B cell (primary cell): ENCODE data around the gene SUN3. TPM values are rescaled to one million over a fixed set of nuclear protein-coding genes. Genes with fewer than 3 reads are reported as not detected.

ENCODE experiments used
- ATAC-seq: fragments of 200-7000 bp; cut with Tn5 transposase; one replicate; pipeline ENCODE4 v1.10.0; 2021; ENCODE audit warnings: low read depth, mild to moderate bottlenecking, moderate number of reproducible peaks, moderate library complexity
- CTCF ChIA-PET: fragments of 350-600 bp; sonication (Branson Sonifier 250); formaldehyde crosslinking; loops from one replicate; lab custom pipeline; 2021; ENCODE audit warnings: antibody characterized with exemption, inconsistent platforms; lab: Charles Lee
- POLR2A ChIA-PET: fragments of 350-600 bp; sonication (Branson Sonifier 250); formaldehyde crosslinking; loops from one replicate; lab custom pipeline; 2021; ENCODE audit warnings: antibody characterized with exemption; lab: Charles Lee
- DNase-seq: peaks from one replicate; pipeline ENCODE4 v3.0.0; 2013
- H2AFZ ChIP-seq: 2 replicates; pipeline ENCODE4 v1.6.1; 2012; ENCODE audit warnings: mild to moderate bottlenecking, low read depth, low read length; ENCODE audit not compliant: insufficient read depth, poor library complexity, severe bottlenecking
- H3K27ac ChIP-seq, 2 donors: 1 replicate in 1 of 2; 2 replicates in 1 of 2; pipeline ENCODE4 v1.5.1; 2012 to 2013; ENCODE audit warnings: low read length in 2 of 2, mild to moderate bottlenecking in 2 of 2, moderate library complexity in 1 of 2
- H3K27me3 ChIP-seq, 4 experiments: fragments of 200-600 bp in 1 of 4; sonication (generic) in 1 of 4; replicated peaks in 1 of 4; 1 replicate in 2 of 4; 2 replicates in 2 of 4; pipeline versions ENCODE4 v1.6.1 to v1.7.0; 2013 to 2016; ENCODE audit warnings: low read length in 3 of 4, mild to moderate bottlenecking in 2 of 4, mixed read lengths in 1 of 4, moderate library complexity in 1 of 4; ENCODE audit not compliant: insufficient read depth in 4 of 4, control insufficient read depth in 3 of 4; ENCODE audit errors: control extremely low read depth in 1 of 4
- H3K36me3 ChIP-seq, 2 experiments: replicated peaks in 1 of 2; 1 replicate in 1 of 2; 2 replicates in 1 of 2; pipeline versions ENCODE4 v1.6.1 to v1.7.1; 2013; ENCODE audit warnings: low read length in 1 of 2; ENCODE audit not compliant: insufficient read depth in 2 of 2, control insufficient read depth in 1 of 2; ENCODE audit errors: control extremely low read depth in 1 of 2, extremely low read depth in 1 of 2
- H3K4me1 ChIP-seq, 2 donors: fragments of 200-600 bp in 1 of 2; sonication (generic) in 1 of 2; 1 replicate in 1 of 2; 2 replicates in 1 of 2; pipeline versions ENCODE4 v1.5.1 to v1.6.1; 2013 to 2017; ENCODE audit warnings: low read length in 2 of 2; ENCODE audit not compliant: control insufficient read depth in 2 of 2, insufficient read depth in 2 of 2
- H3K4me2 ChIP-seq: replicated peaks from 2 replicates; pipeline ENCODE3; 2012; ENCODE audit warnings: mild to moderate bottlenecking, low read depth, low read length; ENCODE audit not compliant: poor library complexity, severe bottlenecking
- H3K4me3 ChIP-seq, 5 experiments: fragments of 200-600 bp in 1 of 5; sonication (generic) in 1 of 5; 1 replicate in 3 of 5; 2 replicates in 2 of 5; pipeline versions ENCODE4 v1.5.1 to v1.7.0; 2011 to 2016; ENCODE audit warnings: low read length in 4 of 5, mild to moderate bottlenecking in 4 of 5, low read depth in 2 of 5, control low read depth in 1 of 5, moderate library complexity in 1 of 5; ENCODE audit not compliant: insufficient read depth in 1 of 5; ENCODE audit errors: control extremely low read depth in 1 of 5, extremely low read depth in 1 of 5
- H3K79me2 ChIP-seq: fragments of 200-600 bp; sonication (generic); one replicate; pipeline ENCODE4 v1.6.0; 2016; ENCODE audit warnings: low read length; ENCODE audit not compliant: control insufficient read depth, insufficient read depth
- H3K9ac ChIP-seq: fragments of 200-600 bp; sonication (generic); 2 replicates; pipeline ENCODE4 v1.6.1; 2017; ENCODE audit warnings: mild to moderate bottlenecking, low read length, moderate library complexity
- H3K9me3 ChIP-seq, 3 donors: one replicate each; pipeline versions ENCODE4 v1.6.1 to v1.7.1; 2013; ENCODE audit warnings: low read length in 2 of 3; ENCODE audit not compliant: control insufficient read depth in 2 of 3, insufficient read depth in 1 of 3; ENCODE audit errors: control extremely low read depth in 1 of 3
- H4K20me1 ChIP-seq: 2 replicates; pipeline ENCODE4 v1.6.0; 2012; ENCODE audit warnings: mild to moderate bottlenecking, low read length; ENCODE audit not compliant: insufficient read depth, control insufficient read depth, poor library complexity, severe bottlenecking
- H3K27ac Mint-ChIP-seq: one replicate; pipeline ENCODE4 v1.8.0; 2021; ENCODE audit warnings: mixed read lengths
- H3K27me3 Mint-ChIP-seq: one replicate; pipeline ENCODE4 v1.8.0; 2021; ENCODE audit warnings: mixed read lengths
- H3K4me1 Mint-ChIP-seq: one replicate; pipeline ENCODE4 v1.8.0; 2021; ENCODE audit warnings: mixed read lengths
- H3K4me3 Mint-ChIP-seq: one replicate; pipeline ENCODE4 v1.8.0; 2021; ENCODE audit warnings: mixed read lengths
- H3K9me3 Mint-ChIP-seq: one replicate; pipeline ENCODE4 v1.8.0; 2022; ENCODE audit warnings: mixed read lengths; ENCODE audit not compliant: insufficient read depth
- EZH2 ChIP-seq: IDR thresholded peaks from 2 replicates; pipeline ENCODE4 v1.6.1; 2012; ENCODE audit warnings: borderline replicate concordance, low read depth, mild to moderate bottlenecking, moderate library complexity, low read length; ENCODE audit not compliant: insufficient read depth, poor library complexity, severe bottlenecking
- WGBS: methylation state at CpG from one replicate; pipeline ENCODE4 v1.1.5; 2013; ENCODE audit warnings: missing lambda C conversion rate; ENCODE audit not compliant: insufficient coverage; 5-methylcytosine and 5-hydroxymethylcytosine counted together
- intact Hi-C: fragments of 100-400 bp; cut with micrococcal nuclease; formaldehyde crosslinking; loops from one replicate; pipeline ENCODE4 v1.10.0; 2022
- polyA plus RNA-seq: library from polyadenylated mRNA; depleted of rRNA; stranded (reverse); fragments of >200 nt; gene quantifications from 2 replicates; pipeline ENCODE4 v1.2.3, GENCODE V29; 2012
- total RNA-seq, 2 donors: library from RNA; stranded (reverse); fragments of 120-200 nt in 1 of 2; gene quantifications; 1 replicate in 1 of 2; 2 replicates in 1 of 2; pipeline versions ENCODE4 v1.2.3 to v1.2.4, GENCODE V29; 2013 to 2022
- TF ChIP-seq, protein P1 (sequence below): fragments of 200-600 bp; IDR thresholded peaks from one replicate; pipeline ENCODE4 v1.8.0; 2022; ENCODE audit warnings: antibody characterized with exemption, mild to moderate bottlenecking

The SUN3 gene
- total and polyA plus RNA-seq, 2 donors (not counting 1 experiment from before 2014, with no cell fraction given): not detected

- WGBS: 94% methylated on average over 6 of the region's 11 CpGs
- H3K27ac ChIP-seq: no peak overlapping the region
- H3K27me3 ChIP-seq: no peaks in the 10 kb centered on the region
- Mint-ChIP-seq H3K27me3 (no peaks in the 10 kb centered on the region), H3K4me1 (no peaks in the 10 kb centered on the region), H3K4me3 (no peak overlapping the region), H3K9me3 (no peaks in the 10 kb centered on the region), H3K27ac (no peak overlapping the region)
- H3K9me3 ChIP-seq: no peaks in the 10 kb centered on the region
- no peak overlapping the region for H3K4me3 ChIP-seq
- H4K20me1 ChIP-seq: no peaks in the 10 kb centered on the region
- H3K36me3 ChIP-seq: peaks cover 0 to 6% of the 10 kb centered on the region in 2 experiments
- TF ChIP-seq, protein P1, sequence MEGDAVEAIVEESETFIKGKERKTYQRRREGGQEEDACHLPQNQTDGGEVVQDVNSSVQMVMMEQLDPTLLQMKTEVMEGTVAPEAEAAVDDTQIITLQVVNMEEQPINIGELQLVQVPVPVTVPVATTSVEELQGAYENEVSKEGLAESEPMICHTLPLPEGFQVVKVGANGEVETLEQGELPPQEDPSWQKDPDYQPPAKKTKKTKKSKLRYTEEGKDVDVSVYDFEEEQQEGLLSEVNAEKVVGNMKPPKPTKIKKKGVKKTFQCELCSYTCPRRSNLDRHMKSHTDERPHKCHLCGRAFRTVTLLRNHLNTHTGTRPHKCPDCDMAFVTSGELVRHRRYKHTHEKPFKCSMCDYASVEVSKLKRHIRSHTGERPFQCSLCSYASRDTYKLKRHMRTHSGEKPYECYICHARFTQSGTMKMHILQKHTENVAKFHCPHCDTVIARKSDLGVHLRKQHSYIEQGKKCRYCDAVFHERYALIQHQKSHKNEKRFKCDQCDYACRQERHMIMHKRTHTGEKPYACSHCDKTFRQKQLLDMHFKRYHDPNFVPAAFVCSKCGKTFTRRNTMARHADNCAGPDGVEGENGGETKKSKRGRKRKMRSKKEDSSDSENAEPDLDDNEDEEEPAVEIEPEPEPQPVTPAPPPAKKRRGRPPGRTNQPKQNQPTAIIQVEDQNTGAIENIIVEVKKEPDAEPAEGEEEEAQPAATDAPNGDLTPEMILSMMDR: no peak
- TF ChIP-seq EZH2: no peak
- DNase-seq (no peak), ATAC-seq (no peak)
- H3K9ac ChIP-seq: no peak overlapping the region
- H3K79me2 ChIP-seq: no peaks in the 10 kb centered on the region
- H3K4me1 ChIP-seq: no peaks in the 10 kb centered on the region
- no peak overlapping the region for H3K4me2 ChIP-seq
- POLR2A ChIA-PET: no interaction called here
- intact Hi-C loops: no loop called here
- no peak overlapping the region for H2AFZ ChIP-seq
- CTCF ChIA-PET: interaction anchor here (0.7 kb wide), 1 partner anchor 40 kb away, joined by 3 read pairs; no protein-coding TSS in a partner anchor
Measured at GRCh38 chr7:47950714-47951113, 78.2 kb downstream of the SUN3 start.

GRCh38 chr7:47949703-47950102 lies 79.2 kb downstream of the SUN3 start:
- Histone ChIP-seq H3K79me2 (no peaks in the 10 kb centered on the region), H3K4me3 (no peak overlapping the region), H3K4me1 (no peaks in the 10 kb centered on the region), H3K36me3 (peaks cover 0 to 2% of the 10 kb centered on the region in 2 experiments), H3K27me3 (no peaks in the 10 kb centered on the region), H4K20me1 (no peaks in the 10 kb centered on the region), H3K9me3 (no peaks in the 10 kb centered on the region), H3K27ac (no peak overlapping the region), H3K4me2 (no peak overlapping the region), H3K9ac (no peak overlapping the region), H2AFZ (no peak overlapping the region)
- 92% methylated on average over 4 of the region's 4 CpGs for WGBS
- ATAC-seq (no peak), DNase-seq (no peak)
- CTCF ChIA-PET: interaction anchor here (1.7 to 1.8 kb wide), 2 partner anchors 161 to 684 kb away, joined by 5 to 6 read pairs; no protein-coding TSS in a partner anchor
- intact Hi-C loops: loop anchor here (10.0 kb wide), 1 partner anchor 1215 kb away; no protein-coding TSS in a partner anchor
- TF ChIP-seq, protein P1: no peak
- no peak for TF ChIP-seq EZH2
- no peak overlapping the region for H3K4me3 Mint-ChIP-seq
- POLR2A ChIA-PET: interaction anchor here (0.5 kb wide), 1 partner anchor 128 kb away, joined by 6 read pairs; no protein-coding TSS in a partner anchor
- no peaks in the 10 kb centered on the region for H3K4me1 Mint-ChIP-seq
- H3K27ac Mint-ChIP-seq: no peak overlapping the region
- H3K27me3 Mint-ChIP-seq: no peaks in the 10 kb centered on the region
- H3K9me3 Mint-ChIP-seq: no peaks in the 10 kb centered on the region
